ENCODE measurements around the gene LTB4R2.

The LTB4R2 gene

GRCh38 chr14:24310646-24311604 lies 985 bp downstream of the LTB4R2 start, which contains the start of gene LTB4R:
LTB4R (plus strand) TSS chr14:24311502; CDS start chr14:24315652, 4,150 bp downstream.
- no peak for DNase-seq (ENCODE audit: low read depth, low spot score)
- no peak within 1 kb of the TSS for H3K9ac ChIP-seq (ENCODE audit: insufficient read length)
- no peak within 1 kb of the TSS for H3K27ac ChIP-seq
- peaks cover 9% of the 10 kb centered on the region; the same call in 1 of the 2 replicates for H3K36me3 ChIP-seq (ENCODE audit: insufficient read depth, low read length)
- H3K9me3 ChIP-seq (ENCODE audit: low read depth, low read length) = no peaks in the 10 kb centered on the region
- H3K4me3 ChIP-seq = no peak within 1 kb of the TSS
- TF ChIP-seq FOXP2 (optimal IDR thresholded peaks at IDR 0.05; ENCODE audit: control extremely low read depth, extremely low read length, insufficient read depth) (no peak), POLR2AphosphoS5 (IDR thresholded peaks at IDR 0.05; ENCODE audit: borderline replicate concordance, low read depth, low read length) (no peak), EZH2 (IDR thresholded peaks at IDR 0.05) (no peak)

GRCh38 chr14:24311837-24312615 lies 2.1 kb downstream of the LTB4R2 start:
- no peak overlapping the region for H3K4me3 ChIP-seq

GRCh38 chr14:24312736-24313507 lies 3.0 kb downstream of the LTB4R2 start:
- 0 out of 2 replicates have a peak, but pooled peaks have one; percentile 20 for TF ChIP-seq POLR2AphosphoS5 (IDR thresholded peaks at IDR 0.05; ENCODE audit: borderline replicate concordance, low read depth, low read length)
- no peak for TF ChIP-seq EZH2 (IDR thresholded peaks at IDR 0.05)
- TF ChIP-seq FOXP2 (optimal IDR thresholded peaks at IDR 0.05; ENCODE audit: control extremely low read depth, extremely low read length, insufficient read depth) = no peak
- Histone ChIP-seq H3K27ac (no peak overlapping the region), H3K4me3 (no peak overlapping the region), H3K9ac (ENCODE audit: insufficient read length) (no peak overlapping the region), H3K9me3 (ENCODE audit: low read depth, low read length) (no peaks in the 10 kb centered on the region), H3K36me3 (ENCODE audit: insufficient read depth, low read length) (no peaks in the 10 kb centered on the region)
- no peak for DNase-seq (ENCODE audit: low read depth, low spot score)

More at GRCh38 chr14:24311837-24312615, 2.1 kb downstream of the LTB4R2 start:
- Histone ChIP-seq H3K27ac (no peak overlapping the region), H3K9ac (ENCODE audit: insufficient read length) (no peak overlapping the region), H3K36me3 (ENCODE audit: insufficient read depth, low read length) (0 out of 2 replicates have a peak, but pooled peaks cover under 1% of the 10 kb centered on the region), H3K9me3 (ENCODE audit: low read depth, low read length) (no peaks in the 10 kb centered on the region)
- TF ChIP-seq POLR2AphosphoS5 (IDR thresholded peaks at IDR 0.05; ENCODE audit: borderline replicate concordance, low read depth, low read length) (no peak), FOXP2 (optimal IDR thresholded peaks at IDR 0.05; ENCODE audit: control extremely low read depth, extremely low read length, insufficient read depth) (no peak)
- no peak for DNase-seq (ENCODE audit: low read depth, low spot score)

GRCh38 chr14:24313913-24314312 lies 4.0 kb downstream of the LTB4R2 start:
- TF ChIP-seq EZH2 (IDR thresholded peaks at IDR 0.05) = no peak
- TF ChIP-seq FOXP2 (optimal IDR thresholded peaks at IDR 0.05; ENCODE audit: control extremely low read depth, extremely low read length, insufficient read depth) = no peak
- no peak overlapping the region for H3K9ac ChIP-seq (ENCODE audit: insufficient read length)
- no peak overlapping the region for H3K27ac ChIP-seq
- H3K36me3 ChIP-seq (ENCODE audit: insufficient read depth, low read length) = no peaks in the 10 kb centered on the region
- no peaks in the 10 kb centered on the region for H3K9me3 ChIP-seq (ENCODE audit: low read depth, low read length)
- H3K4me3 ChIP-seq = no peak overlapping the region
- DNase-seq (ENCODE audit: low read depth, low spot score) = no peak

- Histone ChIP-seq H3K9ac (ENCODE audit: insufficient read length) (no peak overlapping the region), H3K9me3 (ENCODE audit: low read depth, low read length) (no peaks in the 10 kb centered on the region), H3K36me3 (ENCODE audit: insufficient read depth, low read length) (no peaks in the 10 kb centered on the region), H3K4me3 (no peak overlapping the region), H3K27ac (no peak overlapping the region)
- DNase-seq (ENCODE audit: low read depth, low spot score) = no peak
- TF ChIP-seq POLR2AphosphoS5 (IDR thresholded peaks at IDR 0.05; ENCODE audit: borderline replicate concordance, low read depth, low read length) (peak; percentile 20; the same call in 1 of the 2 replicates), FOXP2 (optimal IDR thresholded peaks at IDR 0.05; ENCODE audit: control extremely low read depth, extremely low read length, insufficient read depth) (no peak)
Measured at GRCh38 chr14:24314377-24315193, 4.6 kb downstream of the LTB4R2 start.

- TF ChIP-seq EZH2 (IDR thresholded peaks at IDR 0.05) (no peak), FOXP2 (optimal IDR thresholded peaks at IDR 0.05; ENCODE audit: control extremely low read depth, extremely low read length, insufficient read depth) (no peak), POLR2AphosphoS5 (IDR thresholded peaks at IDR 0.05; ENCODE audit: borderline replicate concordance, low read depth, low read length) (no peak; the same call in 1 of the 2 replicates)
- Histone ChIP-seq H3K27ac (no peak overlapping the region), H3K4me3 (no peak overlapping the region), H3K9me3 (ENCODE audit: low read depth, low read length) (no peaks in the 10 kb centered on the region), H3K36me3 (ENCODE audit: insufficient read depth, low read length) (no peaks in the 10 kb centered on the region), H3K9ac (ENCODE audit: insufficient read length) (no peak overlapping the region)
- no peak for DNase-seq (ENCODE audit: low read depth, low spot score)
Measured at GRCh38 chr14:24315243-24315806, 5.4 kb downstream of the LTB4R2 start.
